Measurements from ENCODE around the gene CYP26A1. TPM values are rescaled to one million over a fixed set of nuclear protein-coding genes. Genes with fewer than 3 reads are reported as not detected.

The CYP26A1 gene, protein sequence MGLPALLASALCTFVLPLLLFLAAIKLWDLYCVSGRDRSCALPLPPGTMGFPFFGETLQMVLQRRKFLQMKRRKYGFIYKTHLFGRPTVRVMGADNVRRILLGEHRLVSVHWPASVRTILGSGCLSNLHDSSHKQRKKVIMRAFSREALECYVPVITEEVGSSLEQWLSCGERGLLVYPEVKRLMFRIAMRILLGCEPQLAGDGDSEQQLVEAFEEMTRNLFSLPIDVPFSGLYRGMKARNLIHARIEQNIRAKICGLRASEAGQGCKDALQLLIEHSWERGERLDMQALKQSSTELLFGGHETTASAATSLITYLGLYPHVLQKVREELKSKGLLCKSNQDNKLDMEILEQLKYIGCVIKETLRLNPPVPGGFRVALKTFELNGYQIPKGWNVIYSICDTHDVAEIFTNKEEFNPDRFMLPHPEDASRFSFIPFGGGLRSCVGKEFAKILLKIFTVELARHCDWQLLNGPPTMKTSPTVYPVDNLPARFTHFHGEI
- 0.72 TPM for total RNA-seq (ENCODE audit: insufficient read depth, low replicate concordance)

DNA sequence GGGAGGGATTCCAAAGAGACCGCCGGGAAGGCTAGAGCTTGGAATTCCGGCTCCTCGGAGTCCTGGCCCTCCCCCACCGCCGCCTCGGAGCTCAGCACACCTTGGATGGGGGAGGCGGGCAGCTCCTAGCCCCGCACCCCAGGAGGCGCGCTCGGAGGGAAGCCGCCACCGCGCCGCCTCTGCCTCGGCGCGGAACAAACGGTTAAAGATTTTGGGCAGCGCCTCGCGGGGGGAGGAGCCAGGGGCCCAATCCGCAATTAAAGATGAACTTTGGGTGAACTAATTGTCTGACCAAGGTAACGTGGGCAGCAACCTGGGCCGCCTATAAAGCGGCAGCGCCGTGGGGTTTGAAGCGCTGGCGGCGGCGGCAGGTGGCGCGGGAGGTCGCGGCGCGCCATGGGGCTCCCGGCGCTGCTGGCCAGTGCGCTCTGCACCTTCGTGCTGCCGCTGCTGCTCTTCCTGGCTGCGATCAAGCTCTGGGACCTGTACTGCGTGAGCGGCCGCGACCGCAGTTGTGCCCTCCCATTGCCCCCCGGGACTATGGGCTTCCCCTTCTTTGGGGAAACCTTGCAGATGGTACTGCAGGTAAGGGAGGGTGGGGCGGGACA is at the start of gene CYP26A1:
TSS of gene CYP26A1 (plus strand) at position 355 of the 608 bp plus-strand sequence. CDS start at position 397, 42 bp downstream.
- DNase-seq (ENCODE audit: low spot score) = no peak

DNA sequence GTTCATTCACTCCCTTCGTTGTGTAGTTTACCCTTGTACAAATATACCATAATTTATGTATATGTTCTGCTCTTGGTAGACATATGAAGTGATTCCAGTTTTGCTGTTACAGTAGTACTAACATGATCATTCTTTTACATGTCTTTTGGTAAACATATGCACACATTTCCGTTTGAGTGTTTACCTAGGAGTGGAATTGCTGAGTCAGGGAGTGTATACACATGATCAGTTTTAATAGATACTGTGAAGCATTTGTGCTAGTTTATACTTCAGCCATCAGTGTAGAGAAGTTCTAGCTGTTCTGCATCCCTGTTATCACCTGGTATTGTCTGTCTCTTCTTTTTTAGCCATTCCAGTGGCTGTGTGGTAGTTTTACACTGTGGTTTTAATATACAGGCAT is 47.6 kb upstream of the CYP26A1 start:
- DNase-seq (ENCODE audit: low spot score) = no peak

DNA sequence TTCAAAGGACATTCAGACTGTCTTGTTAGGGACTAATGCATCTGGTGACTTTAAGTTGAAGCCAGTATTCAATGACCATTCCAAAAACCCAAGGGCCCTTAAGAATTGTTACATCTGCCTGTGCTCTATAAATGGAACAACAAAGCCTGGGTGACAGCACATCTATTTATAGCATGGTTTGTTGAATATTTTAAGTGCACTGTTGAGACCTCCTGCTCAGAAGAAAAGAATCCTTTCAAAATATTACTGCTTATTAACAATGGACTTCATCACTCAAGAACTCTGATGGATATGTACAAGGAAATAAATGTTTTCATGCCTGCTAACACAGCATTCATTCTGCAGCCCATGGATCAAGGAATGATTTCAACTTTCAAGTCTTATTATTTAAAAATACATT is 46.2 kb upstream of the CYP26A1 start:
- DNase-seq (ENCODE audit: low spot score) = no peak

DNA sequence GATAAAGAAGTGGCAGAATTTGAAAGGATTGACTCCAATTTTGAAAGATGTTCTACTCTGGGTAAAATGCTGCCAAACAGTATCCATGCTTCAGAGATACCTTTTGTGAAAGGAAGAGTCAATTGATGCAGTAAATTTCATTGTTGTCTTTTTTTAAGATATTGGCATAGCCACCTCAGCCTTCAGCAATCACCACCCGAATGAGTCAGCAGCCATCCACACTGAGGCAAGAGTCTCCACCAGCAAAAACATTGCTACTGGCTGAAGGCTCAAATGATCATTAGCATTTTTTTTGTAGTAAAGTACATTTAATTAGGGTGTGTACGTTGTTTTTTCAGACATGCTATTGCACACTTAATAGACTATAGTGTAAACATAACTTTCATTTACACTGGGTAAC is 44.8 kb upstream of the CYP26A1 start:
- DNase-seq (ENCODE audit: low spot score) = no peak

DNA sequence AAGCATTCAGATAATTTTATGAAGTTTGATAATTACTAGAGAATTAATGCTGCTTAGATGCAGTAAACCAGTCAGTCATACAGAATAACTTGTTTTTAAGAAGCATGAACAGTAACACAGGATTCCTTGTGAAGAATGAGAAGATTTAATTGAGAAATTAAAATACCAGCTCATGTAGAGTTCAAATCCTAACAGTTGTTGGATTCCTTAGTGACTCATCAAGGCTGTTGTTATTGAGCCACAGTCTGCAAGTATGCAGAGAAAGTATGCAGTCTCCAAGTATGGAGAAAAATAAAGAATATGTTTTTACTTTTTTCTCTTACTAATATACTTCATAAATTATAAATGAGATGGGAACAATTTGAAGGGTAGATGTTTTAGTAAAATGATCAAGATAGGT is 43.3 kb upstream of the CYP26A1 start:
- peak; percentile 61 for DNase-seq (ENCODE audit: low spot score)

DNA sequence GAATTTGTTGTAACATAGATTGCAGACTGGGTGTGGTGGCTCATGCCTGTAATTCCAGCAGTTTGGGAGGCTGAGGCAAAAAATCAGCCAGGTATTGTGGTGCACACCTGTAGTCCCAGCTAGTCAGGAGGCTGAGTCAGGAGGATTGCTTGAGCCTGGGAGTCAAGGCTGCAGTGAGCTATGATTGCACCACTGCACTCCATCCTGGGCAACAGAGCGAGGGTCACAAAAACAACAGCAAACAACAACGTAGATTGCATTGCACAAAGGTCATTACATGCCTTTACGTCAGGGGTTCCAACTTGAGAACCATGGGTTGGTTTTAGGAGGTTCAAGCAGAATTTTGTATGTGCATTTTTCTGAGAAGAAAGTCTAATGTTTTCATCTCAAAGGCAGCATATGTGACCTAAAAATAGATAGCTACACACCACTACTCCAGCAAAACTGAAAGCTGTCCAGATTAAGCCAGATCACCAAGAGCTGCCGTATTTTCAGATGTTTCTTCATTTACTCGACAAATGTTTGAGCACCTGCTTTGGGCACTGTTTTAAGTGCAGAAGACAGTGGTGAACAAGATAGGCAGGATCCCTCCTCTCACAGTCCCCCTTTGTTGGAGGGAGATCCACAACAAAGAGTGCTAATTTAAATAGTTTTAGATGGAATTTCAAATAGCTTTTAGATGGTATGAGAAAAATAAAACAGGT is 41.4 kb upstream of the CYP26A1 start:
- peak; percentile 37 for DNase-seq (ENCODE audit: low spot score)

DNA sequence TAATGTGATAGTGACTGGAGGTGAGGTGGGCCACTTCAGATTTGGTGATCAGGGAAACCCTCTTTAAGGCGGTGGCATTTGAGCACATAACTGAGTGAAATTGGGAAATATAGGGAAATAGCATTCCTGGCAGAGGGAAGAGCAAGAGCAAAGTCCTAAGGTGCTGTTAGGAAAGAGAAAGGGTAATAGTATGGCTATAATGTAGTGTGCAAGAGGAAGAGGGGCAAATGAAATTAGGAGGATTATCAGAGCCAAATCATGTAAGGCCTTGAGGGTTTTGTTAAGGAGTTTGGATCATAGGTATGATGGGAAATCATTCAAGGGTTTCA is 40.9 kb upstream of the CYP26A1 start:
- no peak for DNase-seq (ENCODE audit: low spot score)

DNA sequence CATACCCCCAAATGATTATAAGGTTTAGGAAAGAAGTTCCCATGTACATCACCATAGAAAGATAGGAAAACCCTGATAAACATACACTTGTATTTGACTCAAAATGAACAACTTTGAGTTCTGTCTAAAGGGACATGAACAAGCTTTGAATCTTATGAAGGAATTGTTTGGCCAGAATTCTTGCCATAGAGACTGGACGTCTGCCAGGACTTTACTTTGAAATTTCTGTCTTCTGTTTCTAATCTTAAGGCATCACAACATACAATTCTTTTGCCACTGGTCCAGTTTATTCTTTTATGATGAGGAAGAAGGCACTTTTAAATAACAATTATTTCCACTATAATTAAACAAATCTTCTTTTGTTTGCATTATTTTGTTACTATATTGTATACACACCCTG is 39.3 kb upstream of the CYP26A1 start:
- DNase-seq (ENCODE audit: low spot score) = peak; percentile 23

DNA sequence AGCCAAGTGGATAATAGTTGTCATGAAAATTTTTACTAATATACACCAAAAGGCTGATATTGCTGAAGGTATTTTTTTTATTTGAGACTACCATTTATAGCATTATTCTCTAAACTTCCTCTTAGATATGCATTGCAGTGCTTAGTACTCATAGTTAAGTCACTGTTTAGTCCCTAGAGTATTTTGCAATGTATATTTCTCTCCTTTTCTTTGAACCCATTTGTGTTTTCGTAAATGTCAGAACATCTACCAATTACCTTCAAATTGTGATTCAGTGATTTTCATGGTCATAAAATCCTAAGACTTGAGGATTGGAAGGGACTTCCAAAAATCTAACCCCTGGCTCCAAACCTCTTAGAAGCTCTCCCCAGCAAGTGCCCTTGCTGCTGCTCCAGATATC is 34.6 kb upstream of the CYP26A1 start:
- no peak for DNase-seq (ENCODE audit: low spot score)

DNA sequence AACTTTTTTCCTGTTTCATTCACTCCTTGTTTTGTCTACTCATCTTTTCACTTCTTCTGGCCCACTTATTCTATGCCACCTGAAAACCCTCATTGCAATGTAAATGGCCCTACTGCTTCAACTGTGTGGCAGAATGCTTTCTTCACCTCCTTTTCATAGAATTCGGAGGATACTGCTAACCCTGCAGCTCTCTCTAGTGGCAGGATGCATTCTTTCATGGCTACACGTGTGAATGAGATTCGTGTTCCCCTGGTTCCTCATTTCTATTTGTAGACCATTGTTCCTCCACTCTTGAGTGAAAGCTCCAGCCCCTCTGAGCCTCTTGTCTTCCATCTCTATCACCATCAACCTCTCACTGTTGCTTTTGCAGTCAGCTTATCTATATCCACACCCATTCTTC is 34.0 kb upstream of the CYP26A1 start:
- DNase-seq (ENCODE audit: low spot score) = peak; percentile 7

DNA sequence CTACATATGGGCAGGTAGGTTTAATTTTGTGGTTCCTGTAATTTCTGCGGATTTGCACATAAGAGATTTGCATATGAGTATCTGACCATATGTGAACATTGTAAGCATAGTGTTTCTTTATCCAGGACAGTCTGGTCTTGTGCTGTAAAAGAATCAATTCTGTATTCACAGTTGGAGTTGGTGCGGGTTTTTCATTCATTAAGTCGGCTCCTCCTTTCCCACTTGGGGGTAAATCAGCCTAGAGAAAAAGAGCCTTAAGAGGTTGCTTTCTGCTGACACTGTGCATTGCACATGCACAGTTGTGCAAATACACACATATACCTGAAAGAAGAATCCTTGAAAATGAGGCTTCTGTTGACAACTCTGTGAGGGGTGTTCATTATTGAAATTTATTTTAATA is 19.2 kb upstream of the CYP26A1 start:
- no peak for DNase-seq (ENCODE audit: low spot score)

DNA sequence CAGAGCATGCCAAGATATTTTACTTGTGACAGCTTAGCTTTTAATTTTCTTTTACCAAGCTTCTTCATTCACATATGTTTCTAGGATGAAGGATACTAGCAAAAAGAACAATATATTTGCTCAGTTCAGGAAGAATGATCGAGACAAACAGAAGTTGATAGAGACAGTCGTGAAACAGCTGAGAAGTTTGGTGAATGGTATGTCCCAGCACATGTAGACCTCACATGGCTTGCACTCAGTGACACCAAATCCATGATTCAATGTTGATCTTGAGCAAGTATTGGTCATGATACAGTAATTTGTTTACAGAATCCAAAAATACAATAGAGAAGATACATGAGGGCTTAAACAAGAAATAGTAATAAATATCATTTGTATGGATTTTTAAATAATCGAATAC is 15.6 kb upstream of the CYP26A1 start:
- no peak for DNase-seq (ENCODE audit: low spot score)

DNA sequence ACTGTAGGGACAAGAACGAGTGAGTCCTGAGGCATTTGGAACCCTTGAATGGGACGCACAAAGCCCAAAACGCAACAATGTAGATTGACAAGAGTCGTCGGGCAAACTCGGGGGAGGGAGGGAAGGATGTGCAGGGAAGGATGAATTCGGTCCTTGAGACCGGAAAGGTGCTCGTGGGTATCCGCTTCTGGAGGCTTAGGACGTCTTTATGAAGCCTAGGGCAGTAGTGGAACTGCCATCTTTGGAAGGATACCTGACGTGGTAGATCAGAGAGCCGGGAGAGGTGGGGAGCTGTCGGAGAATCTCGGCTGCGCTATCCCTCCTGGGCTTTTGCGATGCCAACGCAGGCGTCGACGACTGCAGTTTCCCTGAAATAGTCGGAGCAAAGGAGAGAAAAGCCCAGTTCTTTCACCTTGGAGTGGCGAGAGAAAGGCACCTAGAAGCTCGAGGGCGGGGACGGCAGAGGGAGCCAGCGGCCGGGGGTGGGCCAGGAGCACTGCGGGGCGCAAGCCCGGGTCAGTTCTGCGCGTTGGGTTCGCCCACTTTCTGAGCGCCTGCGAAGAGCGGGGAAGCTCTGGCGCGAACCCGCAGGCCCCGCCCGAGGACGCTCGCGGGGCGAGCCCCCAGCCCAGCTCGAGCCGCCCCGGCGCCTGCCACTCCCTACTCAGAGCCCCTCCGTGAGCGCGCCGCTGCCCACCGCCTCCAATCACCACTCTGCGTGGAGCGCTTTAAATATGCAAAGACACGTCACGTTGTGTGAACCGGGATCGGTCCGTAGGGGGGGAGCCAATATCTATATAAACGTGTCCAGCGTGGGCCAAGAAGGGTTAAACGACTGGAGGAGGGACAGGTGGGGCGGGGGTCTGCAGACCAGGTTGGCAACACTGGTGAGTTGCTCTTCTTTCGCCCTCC is 13.5 kb upstream of the CYP26A1 start, which contains the start of gene CYP26C1:
TSS of gene CYP26C1 (plus strand) at position 824 of the 912 bp plus-strand sequence. CDS start 466 bp downstream, outside the sequence.
- DNase-seq (ENCODE audit: low spot score) = no peak

DNA sequence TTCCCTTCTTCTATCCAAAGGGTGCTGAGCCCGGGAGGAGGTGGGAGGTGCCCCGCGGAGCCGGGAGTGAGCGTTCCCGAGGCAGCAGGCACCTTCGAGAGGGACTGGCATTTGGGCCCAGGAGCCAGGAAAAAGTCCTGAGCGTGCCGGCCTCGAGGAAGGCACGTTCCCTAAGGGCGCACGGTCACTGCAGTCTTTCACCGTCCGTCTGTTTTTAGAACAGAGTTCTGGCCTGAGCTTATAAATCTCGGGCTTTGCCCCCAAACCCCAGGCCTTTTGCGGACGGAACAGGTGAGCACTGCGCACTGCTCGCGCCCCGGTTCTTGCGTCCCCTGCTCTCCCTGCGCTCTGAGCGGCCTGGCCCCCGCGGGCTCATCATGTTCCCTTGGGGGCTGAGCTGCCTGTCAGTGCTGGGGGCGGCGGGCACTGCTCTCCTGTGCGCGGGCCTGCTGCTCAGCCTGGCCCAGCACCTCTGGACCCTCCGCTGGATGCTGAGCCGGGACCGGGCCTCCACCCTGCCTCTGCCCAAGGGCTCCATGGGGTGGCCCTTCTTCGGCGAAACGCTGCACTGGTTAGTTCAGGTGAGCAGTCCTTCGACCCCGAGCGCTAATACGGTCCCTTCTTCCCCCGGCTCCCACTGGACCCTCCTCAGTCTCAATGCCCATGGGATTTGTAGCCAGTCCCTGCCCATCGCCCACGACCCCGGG is 12.7 kb upstream of the CYP26A1 start:
- DNase-seq (ENCODE audit: low spot score) = no peak

DNA sequence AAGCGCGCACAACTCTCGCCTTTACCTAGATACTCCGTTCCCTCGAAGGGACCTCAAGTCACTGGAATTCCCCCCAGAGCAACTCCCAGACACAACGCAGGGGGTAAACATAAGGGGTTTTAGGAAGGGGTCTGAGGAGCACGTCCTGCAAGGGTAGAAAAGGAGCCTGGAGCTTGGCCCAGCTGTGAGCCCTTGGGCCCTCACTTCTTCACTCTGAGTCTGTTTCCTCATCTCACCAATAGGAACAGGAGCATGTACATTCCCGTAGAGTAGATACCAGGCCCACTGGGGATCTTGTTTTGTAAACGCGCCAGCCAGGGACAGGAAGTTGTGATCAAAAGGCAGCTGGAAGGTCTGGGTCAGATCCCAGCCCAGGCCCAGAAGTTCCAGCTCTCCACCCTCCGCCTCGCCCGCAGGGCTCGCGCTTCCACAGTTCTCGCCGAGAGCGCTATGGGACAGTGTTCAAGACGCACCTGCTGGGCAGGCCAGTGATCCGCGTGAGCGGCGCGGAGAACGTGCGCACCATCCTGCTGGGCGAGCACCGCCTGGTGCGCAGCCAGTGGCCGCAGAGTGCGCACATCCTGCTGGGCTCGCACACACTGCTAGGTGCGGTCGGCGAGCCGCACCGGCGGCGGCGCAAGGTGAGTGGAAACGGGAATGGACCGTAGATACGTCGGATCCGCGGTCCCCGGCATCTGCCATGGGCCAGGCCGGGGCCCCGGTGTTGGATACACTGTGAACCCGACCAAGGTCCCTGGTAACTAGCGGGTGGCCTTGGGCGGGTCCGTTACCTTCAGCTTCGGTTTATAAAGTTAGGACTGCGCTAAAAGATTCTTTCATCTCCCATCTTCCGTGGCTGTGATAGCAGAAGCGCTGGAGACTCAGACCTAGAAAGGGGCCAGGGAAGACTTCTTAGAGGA is 11.8 kb upstream of the CYP26A1 start:
- DNase-seq (ENCODE audit: low spot score) = no peak

DNA sequence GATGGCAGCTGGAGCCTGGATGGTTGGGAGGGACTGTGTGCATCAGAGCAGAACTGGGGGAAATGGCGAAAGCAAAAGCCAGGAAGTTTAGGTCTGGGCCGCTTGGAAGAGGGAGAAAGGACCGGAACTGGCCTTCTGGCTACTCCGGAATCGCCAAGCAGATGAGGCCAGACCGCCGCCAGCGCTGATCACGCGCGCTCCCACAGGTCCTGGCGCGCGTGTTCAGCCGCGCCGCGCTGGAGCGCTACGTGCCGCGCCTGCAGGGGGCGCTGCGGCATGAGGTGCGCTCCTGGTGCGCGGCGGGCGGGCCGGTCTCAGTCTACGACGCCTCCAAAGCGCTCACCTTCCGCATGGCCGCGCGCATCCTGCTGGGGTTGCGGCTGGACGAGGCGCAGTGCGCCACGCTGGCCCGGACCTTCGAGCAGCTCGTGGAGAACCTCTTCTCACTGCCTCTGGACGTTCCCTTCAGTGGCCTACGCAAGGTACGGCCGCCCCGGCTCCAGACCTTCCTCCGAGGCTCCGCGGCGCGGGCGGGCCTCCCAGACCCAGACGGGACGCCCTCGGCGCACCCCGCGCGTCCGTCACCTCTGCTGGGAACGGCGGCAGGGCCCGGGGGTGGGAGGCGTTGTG is 11.1 kb upstream of the CYP26A1 start:
- DNase-seq (ENCODE audit: low spot score) = no peak

DNA sequence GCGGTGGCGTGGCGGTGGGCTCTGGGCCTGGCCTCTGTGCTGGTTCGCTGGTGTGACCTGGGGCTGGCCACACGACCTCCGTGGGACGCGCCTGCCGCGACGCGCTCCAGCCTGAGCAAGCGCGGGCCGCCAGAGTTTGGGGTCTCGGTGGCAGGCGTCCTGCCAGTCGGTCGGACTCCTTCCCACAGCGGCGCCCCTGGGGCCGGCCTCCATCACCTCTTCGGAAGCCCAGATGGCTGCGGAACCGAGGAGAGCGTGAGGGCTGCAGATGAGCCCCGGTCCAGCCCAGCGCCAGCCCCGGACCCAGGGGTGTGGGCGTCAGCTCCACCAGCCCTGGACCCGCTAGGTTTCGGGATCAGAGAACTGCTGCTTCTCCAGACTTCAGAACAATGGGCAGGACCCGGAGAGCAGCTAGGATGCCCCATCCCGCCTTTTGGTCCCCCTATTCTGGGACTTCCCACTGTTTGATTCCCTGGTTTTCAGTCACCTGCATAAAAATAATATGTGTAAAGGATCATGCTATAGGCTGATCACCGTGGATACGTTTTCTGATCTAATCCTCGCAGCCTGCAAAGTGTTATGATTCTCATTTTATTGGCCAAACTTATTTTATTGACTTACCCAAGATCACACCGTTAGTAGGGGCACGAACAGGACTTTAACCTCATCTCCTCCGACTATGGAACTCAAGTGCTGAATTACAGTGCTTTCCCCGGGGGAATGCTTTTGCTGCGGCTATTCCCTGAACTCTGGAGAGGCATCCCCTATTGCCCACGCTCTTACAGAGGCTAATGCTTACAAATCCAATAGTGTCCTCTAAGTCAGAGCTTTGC is 10.3 kb upstream of the CYP26A1 start:
- no peak for DNase-seq (ENCODE audit: low spot score)

DNA sequence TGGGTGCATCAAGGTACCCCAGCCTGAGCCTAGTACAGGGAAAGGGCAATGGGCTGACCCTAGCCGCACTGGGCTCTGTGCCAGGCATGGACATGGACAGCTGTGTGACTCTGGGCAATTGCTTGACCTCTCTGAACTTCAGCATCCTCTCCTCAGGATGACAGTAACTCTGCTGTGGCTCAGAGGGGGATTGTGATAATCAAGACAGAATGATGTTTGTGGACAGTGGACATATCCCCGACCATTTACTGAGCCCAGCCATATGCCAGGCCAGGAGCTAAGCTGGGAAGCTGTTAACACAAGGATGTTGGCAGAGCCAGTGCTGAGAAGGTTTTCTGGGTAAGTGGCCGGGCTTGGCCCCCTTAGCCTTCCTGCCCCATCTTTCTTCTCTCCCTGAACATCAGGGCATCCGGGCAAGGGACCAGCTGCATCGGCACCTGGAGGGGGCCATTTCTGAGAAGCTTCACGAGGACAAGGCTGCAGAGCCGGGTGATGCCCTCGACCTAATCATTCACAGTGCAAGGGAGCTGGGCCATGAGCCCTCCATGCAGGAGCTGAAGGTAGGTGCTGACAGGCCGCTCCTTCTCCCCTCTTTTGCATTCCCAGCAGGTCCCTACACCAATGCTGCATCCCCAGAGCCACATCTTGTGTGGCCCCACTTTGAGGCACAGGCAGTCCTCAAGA is 9.6 kb upstream of the CYP26A1 start:
- DNase-seq (ENCODE audit: low spot score) = no peak
